HEK293 (cell line): ENCODE results near the gene RPS6KA3.

ENCODE experiments used
- CTCF ChIA-PET: fragments of 350-600 bp; formaldehyde crosslinking; extraction: SDS; loops from one replicate; lab custom pipeline; 2021; ENCODE audit warnings: antibody characterized with exemption; lab: Yijun Ruan, JAX
- POLR2A ChIA-PET: fragments of 300-600 bp; formaldehyde crosslinking; extraction: SDS; loops from one replicate; lab custom pipeline; 2020; ENCODE audit warnings: antibody characterized with exemption, inconsistent platforms; lab: Yijun Ruan, JAX
- H3K27ac ChIP-seq: fragments of 200-500 bp; sonication (Bioruptor generic); 2 replicates; pipeline ENCODE4 v1.5.1; 2014; ENCODE audit warnings: low read depth, low read length, control low read depth, inconsistent platforms; ENCODE audit errors: extremely low read depth
- H3K36me3 ChIP-seq, 2 experiments: fragments of 200-500 bp in 1 of 2; sonication (Bioruptor generic) in 1 of 2; 1 replicate in 1 of 2; 2 replicates in 1 of 2; pipeline ENCODE4 v1.5.1; 2014 to 2017; ENCODE audit warnings: inconsistent platforms in 2 of 2, low read length in 2 of 2; ENCODE audit not compliant: control insufficient read depth in 2 of 2, insufficient read depth in 1 of 2
- H3K4me1 ChIP-seq: fragments of 200-500 bp; sonication (Bioruptor generic); 2 replicates; pipeline ENCODE4 v1.5.1; 2014; ENCODE audit warnings: mild to moderate bottlenecking, low read length, inconsistent platforms; ENCODE audit not compliant: control insufficient read depth, insufficient read depth
- H3K4me3 ChIP-seq: 2 replicates; pipeline ENCODE4 v1.5.1; 2011; ENCODE audit warnings: low read depth, mild to moderate bottlenecking, control low read depth, low read length, moderate library complexity
- H3K9me3 ChIP-seq: fragments of 200-500 bp; sonication (Bioruptor generic); 2 replicates; pipeline ENCODE4 v1.5.1; 2014; ENCODE audit warnings: low read depth, low read length, inconsistent platforms; ENCODE audit not compliant: control insufficient read depth, insufficient read depth
- GLI2 ChIP-seq: fragments of 450-650 bp; formaldehyde crosslinking; IDR thresholded peaks from 2 replicates; pipeline ENCODE4; 2017; ENCODE audit warnings: missing biosample characterization, missing genetic modification characterization, low read depth, borderline replicate concordance
- GLIS1 ChIP-seq: fragments of 450-650 bp; formaldehyde crosslinking; IDR thresholded peaks from 2 replicates; pipeline ENCODE4 v1.5.1; 2016; ENCODE audit warnings: missing biosample characterization, missing genetic modification characterization
- GLIS2 ChIP-seq: fragments of 450-650 bp; formaldehyde crosslinking; IDR thresholded peaks from 2 replicates; pipeline ENCODE4 v1.5.1; 2016; ENCODE audit warnings: missing biosample characterization, missing genetic modification characterization
- HIC1 ChIP-seq: fragments of 450-650 bp; formaldehyde crosslinking; IDR thresholded peaks from 2 replicates; pipeline ENCODE4 v1.5.1; 2016; ENCODE audit warnings: missing biosample characterization, missing genetic modification characterization
- HOXC10 ChIP-seq: sonication (generic); formaldehyde crosslinking; IDR thresholded peaks from 2 replicates; pipeline ENCODE4 v1.8.1; 2023; ENCODE audit warnings: mild to moderate bottlenecking, missing genetic modification reagents
- KLF1 ChIP-seq: fragments of 450-650 bp; formaldehyde crosslinking; IDR thresholded peaks from 2 replicates; pipeline ENCODE4 v1.5.1; 2016; ENCODE audit warnings: missing biosample characterization, missing genetic modification characterization
- OSR2 ChIP-seq: fragments of 450-650 bp; formaldehyde crosslinking; IDR thresholded peaks from 2 replicates; pipeline ENCODE4 v1.5.1; 2016; ENCODE audit warnings: missing biosample characterization, missing genetic modification characterization
- TCF7L2 ChIP-seq: IDR thresholded peaks from 2 replicates; pipeline ENCODE4 v1.6.1; 2011; ENCODE audit warnings: low read depth, mild to moderate bottlenecking, inconsistent platforms, low read length, moderate library complexity, borderline replicate concordance
- ZBTB1 ChIP-seq: fragments of 450-650 bp; formaldehyde crosslinking; IDR thresholded peaks from 2 replicates; pipeline ENCODE4 v1.5.1; 2016; ENCODE audit warnings: missing biosample characterization, missing genetic modification characterization
- ZBTB20 ChIP-seq: fragments of 450-650 bp; formaldehyde crosslinking; IDR thresholded peaks from 2 replicates; pipeline ENCODE4 v1.5.1; 2016; ENCODE audit warnings: missing biosample characterization, missing genetic modification characterization
- ZBTB8A ChIP-seq: fragments of 450-650 bp; formaldehyde crosslinking; IDR thresholded peaks from 2 replicates; pipeline ENCODE4 v1.5.1; 2016; ENCODE audit warnings: missing biosample characterization, missing genetic modification characterization
- ZNF132 ChIP-seq: fragments of 450-650 bp; formaldehyde crosslinking; IDR thresholded peaks from 2 replicates; pipeline ENCODE4 v1.5.1; 2017; ENCODE audit warnings: missing biosample characterization, missing genetic modification characterization, borderline replicate concordance
- ZNF184 ChIP-seq: fragments of 450-650 bp; IDR thresholded peaks from 2 replicates; pipeline ENCODE4 v1.5.1; 2018; ENCODE audit warnings: missing biosample characterization, mild to moderate bottlenecking, missing genetic modification characterization
- ZNF202 ChIP-seq: fragments of 450-650 bp; formaldehyde crosslinking; IDR thresholded peaks from 2 replicates; pipeline ENCODE4 v1.5.1; 2016; ENCODE audit warnings: missing biosample characterization, missing genetic modification characterization, borderline replicate concordance
- ZNF239 ChIP-seq: fragments of 450-650 bp; formaldehyde crosslinking; IDR thresholded peaks from 2 replicates; pipeline ENCODE4 v1.5.1; 2016; ENCODE audit warnings: missing biosample characterization, missing genetic modification characterization
- ZNF280C ChIP-seq: fragments of 450-650 bp; formaldehyde crosslinking; IDR thresholded peaks from 2 replicates; pipeline ENCODE4 v1.5.1; 2016; ENCODE audit warnings: missing biosample characterization, missing genetic modification characterization
- ZNF280D ChIP-seq: fragments of 450-650 bp; formaldehyde crosslinking; IDR thresholded peaks from 2 replicates; pipeline ENCODE4 v1.5.1; 2016; ENCODE audit warnings: missing biosample characterization, missing genetic modification characterization
- ZNF311 ChIP-seq: fragments of 450-650 bp; formaldehyde crosslinking; IDR thresholded peaks from 2 replicates; pipeline ENCODE4 v1.5.1; 2017; ENCODE audit warnings: missing biosample characterization, missing genetic modification characterization, borderline replicate concordance
- ZNF433 ChIP-seq: fragments of 450-650 bp; formaldehyde crosslinking; IDR thresholded peaks from 2 replicates; pipeline ENCODE4 v1.5.1; 2016; ENCODE audit warnings: missing biosample characterization, missing genetic modification characterization, low read depth
- ZNF501 ChIP-seq: fragments of 450-650 bp; formaldehyde crosslinking; IDR thresholded peaks from 2 replicates; pipeline ENCODE4 v1.5.1; 2016; ENCODE audit warnings: missing biosample characterization, missing genetic modification characterization
- ZNF510 ChIP-seq: fragments of 450-650 bp; formaldehyde crosslinking; IDR thresholded peaks from 2 replicates; pipeline ENCODE4 v1.5.1; 2018; ENCODE audit warnings: mild to moderate bottlenecking, missing genetic modification characterization, missing biosample characterization; ENCODE audit not compliant: insufficient replicate concordance
- ZNF514 ChIP-seq: fragments of 450-650 bp; formaldehyde crosslinking; IDR thresholded peaks from 2 replicates; pipeline ENCODE4 v1.5.1; 2016; ENCODE audit warnings: missing biosample characterization, missing genetic modification characterization
- ZNF549 ChIP-seq: fragments of 450-650 bp; IDR thresholded peaks from 2 replicates; pipeline ENCODE4 v1.5.1; 2018; ENCODE audit warnings: missing biosample characterization, missing genetic modification characterization, mild to moderate bottlenecking, inconsistent platforms, moderate library complexity
- ZNF610 ChIP-seq: fragments of 450-650 bp; formaldehyde crosslinking; IDR thresholded peaks from 2 replicates; pipeline ENCODE4 v1.5.1; 2016; ENCODE audit warnings: missing biosample characterization, missing genetic modification characterization, borderline replicate concordance
- ZNF658 ChIP-seq: fragments of 450-650 bp; formaldehyde crosslinking; IDR thresholded peaks from 2 replicates; pipeline ENCODE4; 2016; ENCODE audit warnings: missing biosample characterization, missing genetic modification characterization
- ZNF76 ChIP-seq: fragments of 450-650 bp; formaldehyde crosslinking; IDR thresholded peaks from 2 replicates; pipeline ENCODE4; 2016; ENCODE audit warnings: low read depth, missing biosample characterization, missing genetic modification characterization, borderline replicate concordance

Gene RPS6KA3

GRCh38 chrX:20144491-20144890, 122.2 kb downstream of the RPS6KA3 start (continued):
- no peak for TF ChIP-seq ZNF549 (tag by site-specific recombination)
- no peak for TF ChIP-seq ZBTB8A
- no peak for TF ChIP-seq ZNF501
- no peak for TF ChIP-seq ZNF132
- no peak for TF ChIP-seq ZNF510 (tag by site-specific recombination)
- TF ChIP-seq GLIS2 (tag by site-specific recombination) = no peak
- TF ChIP-seq ZNF514 (tag by site-specific recombination) = no peak
- no peak for TF ChIP-seq ZNF202 (tag by site-specific recombination)
- TF ChIP-seq ZNF311 (tag by site-specific recombination) = no peak
- no peak for TF ChIP-seq ZNF280C (tag by site-specific recombination)
- no peak for TF ChIP-seq TCF7L2
- TF ChIP-seq ZNF433 = no peak

GRCh38 chrX:20143561-20143960, 123.1 kb downstream of the RPS6KA3 start:
- H3K9me3 ChIP-seq = no peaks in the 10 kb centered on the region
- no peak overlapping the region for H3K4me3 ChIP-seq
- no peak overlapping the region for H3K27ac ChIP-seq
- TF ChIP-seq ZBTB20 (tag by site-specific recombination) (no peak), OSR2 (tag by site-specific recombination) (no peak), HIC1 (no peak), ZNF658 (no peak)
- POLR2A ChIA-PET = no interaction called here
- H3K4me1 ChIP-seq = peaks cover 9% of the 10 kb centered on the region; the same call in 1 of the 2 replicates
- H3K36me3 ChIP-seq = peaks cover 13 to 16% of the 10 kb centered on the region in 2 experiments
- CTCF ChIA-PET = no interaction called here

- CTCF ChIA-PET = no interaction called here
- no peak overlapping the region for H3K27ac ChIP-seq
- no peak overlapping the region for H3K4me3 ChIP-seq
- H3K36me3 ChIP-seq = peaks cover 17 to 20% of the 10 kb centered on the region in 2 experiments
- POLR2A ChIA-PET = interaction anchor here (3.0 kb wide), 1 partner anchor 13 kb away, joined by 16 read pairs; no protein-coding TSS in a partner anchor
- peaks cover 9% of the 10 kb centered on the region; the same call in 1 of the 2 replicates for H3K4me1 ChIP-seq
- no peaks in the 10 kb centered on the region for H3K9me3 ChIP-seq
- TF ChIP-seq ZNF280D (tag by site-specific recombination) (no peak), ZNF76 (tag by site-specific recombination) (no peak), ZNF184 (tag by site-specific recombination) (no peak), KLF1 (tag by site-specific recombination) (no peak), ZBTB1 (tag by site-specific recombination) (no peak), GLI2 (no peak), ZNF610 (tag by site-specific recombination) (no peak), GLIS1 (tag by site-specific recombination) (no peak), ZNF239 (no peak), HOXC10 (CRISPR knock-in tag) (no peak)
Measured at GRCh38 chrX:20143111-20143510, 123.6 kb downstream of the RPS6KA3 start.
